Erythroblast (primary cell): ENCODE data around the gene TRIOBP.
"Not testable (repeated sequence)": the region's sequence is repeated elsewhere in the genome, so short reads cannot be mapped to it uniquely, and the experiment has no call there.

Experiments
- GATA1 ChIP-seq: IDR thresholded peaks from 2 replicates; pipeline ENCODE4 v1.6.1; 2011; ENCODE audit warnings: low read depth, mild to moderate bottlenecking, control low read depth, low read length, moderate library complexity
- POLR2A ChIP-seq: IDR thresholded peaks from 2 replicates; pipeline ENCODE4 v1.6.1; 2011; ENCODE audit warnings: mild to moderate bottlenecking, low read length

DNA sequence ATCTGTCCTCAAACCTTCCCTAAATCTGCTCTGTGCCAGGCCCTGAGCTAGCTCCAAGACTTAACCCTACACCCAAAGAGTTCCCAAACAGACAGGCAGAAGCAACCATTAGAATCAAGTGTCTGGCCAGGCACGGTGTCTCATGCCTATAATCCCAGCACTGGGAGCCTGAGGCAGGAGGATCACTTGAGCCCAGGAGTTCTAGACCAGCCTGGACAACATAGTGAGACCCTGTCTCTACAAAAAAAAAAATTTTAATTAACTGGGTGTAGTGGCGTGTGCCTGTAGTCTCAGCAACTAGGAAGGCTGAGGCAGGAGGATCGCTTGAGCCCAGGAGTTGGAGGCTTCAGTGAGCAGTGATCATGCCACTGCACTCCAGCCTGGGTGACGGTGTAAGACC lies 40.3 kb upstream of the TRIOBP start:
- not testable (repeated sequence) for TF ChIP-seq POLR2A, GATA1
